ENCODE results near the gene ATP9A.

DNA sequence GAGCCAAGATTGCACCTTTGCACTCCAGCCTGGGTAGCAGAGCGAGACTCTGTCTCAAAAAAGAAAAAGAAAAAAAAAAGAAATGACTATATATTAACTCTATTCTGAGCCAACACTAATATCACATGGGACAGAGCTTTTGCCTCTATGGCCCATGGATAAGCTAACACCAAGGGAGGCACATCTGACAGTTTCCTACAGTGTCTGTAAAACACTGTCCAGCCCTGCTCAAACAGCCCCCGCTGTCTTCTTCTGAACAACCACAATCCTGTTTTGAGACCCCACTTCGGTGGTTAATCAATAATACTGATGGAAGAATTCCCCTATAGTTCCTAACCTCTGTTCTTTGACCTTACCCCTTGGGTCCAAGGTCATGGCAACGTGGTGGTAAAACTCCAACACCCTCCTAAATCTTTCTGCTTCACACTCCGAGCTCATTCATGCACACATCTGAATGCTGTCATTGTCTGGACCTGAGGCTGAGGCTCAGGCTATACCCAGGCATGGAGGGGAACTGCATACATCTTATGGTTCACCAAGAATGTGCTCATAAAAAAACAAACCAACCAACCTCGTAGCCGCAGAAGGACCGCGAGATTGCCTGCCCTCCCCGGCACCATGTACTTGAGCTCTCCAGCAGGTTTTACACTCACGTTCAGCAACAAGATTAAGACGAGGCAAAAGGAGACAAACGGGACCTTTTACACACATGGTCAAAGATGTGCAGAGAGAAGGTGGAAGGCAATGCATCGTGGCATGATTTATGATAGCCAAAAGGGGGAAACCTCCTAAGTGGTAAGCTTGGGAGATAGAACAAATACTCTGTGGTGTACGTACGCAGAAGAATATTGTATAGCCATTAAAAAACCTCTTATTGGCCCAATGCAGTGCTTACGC, 120.3 kb downstream of the ATP9A start:
- TF ChIP-seq, protein P1, sequence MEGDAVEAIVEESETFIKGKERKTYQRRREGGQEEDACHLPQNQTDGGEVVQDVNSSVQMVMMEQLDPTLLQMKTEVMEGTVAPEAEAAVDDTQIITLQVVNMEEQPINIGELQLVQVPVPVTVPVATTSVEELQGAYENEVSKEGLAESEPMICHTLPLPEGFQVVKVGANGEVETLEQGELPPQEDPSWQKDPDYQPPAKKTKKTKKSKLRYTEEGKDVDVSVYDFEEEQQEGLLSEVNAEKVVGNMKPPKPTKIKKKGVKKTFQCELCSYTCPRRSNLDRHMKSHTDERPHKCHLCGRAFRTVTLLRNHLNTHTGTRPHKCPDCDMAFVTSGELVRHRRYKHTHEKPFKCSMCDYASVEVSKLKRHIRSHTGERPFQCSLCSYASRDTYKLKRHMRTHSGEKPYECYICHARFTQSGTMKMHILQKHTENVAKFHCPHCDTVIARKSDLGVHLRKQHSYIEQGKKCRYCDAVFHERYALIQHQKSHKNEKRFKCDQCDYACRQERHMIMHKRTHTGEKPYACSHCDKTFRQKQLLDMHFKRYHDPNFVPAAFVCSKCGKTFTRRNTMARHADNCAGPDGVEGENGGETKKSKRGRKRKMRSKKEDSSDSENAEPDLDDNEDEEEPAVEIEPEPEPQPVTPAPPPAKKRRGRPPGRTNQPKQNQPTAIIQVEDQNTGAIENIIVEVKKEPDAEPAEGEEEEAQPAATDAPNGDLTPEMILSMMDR (IDR thresholded peaks at IDR 0.05) = no peak
- TF ChIP-seq SIN3A (IDR thresholded peaks at IDR 0.05; ENCODE audit: borderline replicate concordance, low read depth, low read length) = no peak
- no peak for TF ChIP-seq TAF1 (IDR thresholded peaks at IDR 0.05; ENCODE audit: borderline replicate concordance, low read depth, low read length)
- no peak for TF ChIP-seq TCF12 (IDR thresholded peaks at IDR 0.05)
- no peak for TF ChIP-seq NRF1 (IDR thresholded peaks at IDR 0.05; ENCODE audit: low read depth, low read length)
- TF ChIP-seq JUND (IDR thresholded peaks at IDR 0.05) = no peak
- TF ChIP-seq ELF1 (IDR thresholded peaks at IDR 0.05) = no peak
- no peak for TF ChIP-seq MEF2A (IDR thresholded peaks at IDR 0.05; ENCODE audit: borderline replicate concordance, low read depth)
- TF ChIP-seq, protein P2, sequence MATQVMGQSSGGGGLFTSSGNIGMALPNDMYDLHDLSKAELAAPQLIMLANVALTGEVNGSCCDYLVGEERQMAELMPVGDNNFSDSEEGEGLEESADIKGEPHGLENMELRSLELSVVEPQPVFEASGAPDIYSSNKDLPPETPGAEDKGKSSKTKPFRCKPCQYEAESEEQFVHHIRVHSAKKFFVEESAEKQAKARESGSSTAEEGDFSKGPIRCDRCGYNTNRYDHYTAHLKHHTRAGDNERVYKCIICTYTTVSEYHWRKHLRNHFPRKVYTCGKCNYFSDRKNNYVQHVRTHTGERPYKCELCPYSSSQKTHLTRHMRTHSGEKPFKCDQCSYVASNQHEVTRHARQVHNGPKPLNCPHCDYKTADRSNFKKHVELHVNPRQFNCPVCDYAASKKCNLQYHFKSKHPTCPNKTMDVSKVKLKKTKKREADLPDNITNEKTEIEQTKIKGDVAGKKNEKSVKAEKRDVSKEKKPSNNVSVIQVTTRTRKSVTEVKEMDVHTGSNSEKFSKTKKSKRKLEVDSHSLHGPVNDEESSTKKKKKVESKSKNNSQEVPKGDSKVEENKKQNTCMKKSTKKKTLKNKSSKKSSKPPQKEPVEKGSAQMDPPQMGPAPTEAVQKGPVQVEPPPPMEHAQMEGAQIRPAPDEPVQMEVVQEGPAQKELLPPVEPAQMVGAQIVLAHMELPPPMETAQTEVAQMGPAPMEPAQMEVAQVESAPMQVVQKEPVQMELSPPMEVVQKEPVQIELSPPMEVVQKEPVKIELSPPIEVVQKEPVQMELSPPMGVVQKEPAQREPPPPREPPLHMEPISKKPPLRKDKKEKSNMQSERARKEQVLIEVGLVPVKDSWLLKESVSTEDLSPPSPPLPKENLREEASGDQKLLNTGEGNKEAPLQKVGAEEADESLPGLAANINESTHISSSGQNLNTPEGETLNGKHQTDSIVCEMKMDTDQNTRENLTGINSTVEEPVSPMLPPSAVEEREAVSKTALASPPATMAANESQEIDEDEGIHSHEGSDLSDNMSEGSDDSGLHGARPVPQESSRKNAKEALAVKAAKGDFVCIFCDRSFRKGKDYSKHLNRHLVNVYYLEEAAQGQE (IDR thresholded peaks at IDR 0.05; ENCODE audit: low read depth, low read length) = no peak
